G401.6 (cell line): Measurements from ENCODE around the gene CXCL1.
"Not testable (repeated sequence)": the region's sequence is repeated elsewhere in the genome, so short reads cannot be mapped to it uniquely, and the experiment has no call there.

Experiments used
- FAIRE-seq: peaks from 2 replicates; lab custom pipeline; 2012; peaks lifted over from hg19 to GRCh38; lab: Jason Lieb, UNC

CXCL1 gene

DNA sequence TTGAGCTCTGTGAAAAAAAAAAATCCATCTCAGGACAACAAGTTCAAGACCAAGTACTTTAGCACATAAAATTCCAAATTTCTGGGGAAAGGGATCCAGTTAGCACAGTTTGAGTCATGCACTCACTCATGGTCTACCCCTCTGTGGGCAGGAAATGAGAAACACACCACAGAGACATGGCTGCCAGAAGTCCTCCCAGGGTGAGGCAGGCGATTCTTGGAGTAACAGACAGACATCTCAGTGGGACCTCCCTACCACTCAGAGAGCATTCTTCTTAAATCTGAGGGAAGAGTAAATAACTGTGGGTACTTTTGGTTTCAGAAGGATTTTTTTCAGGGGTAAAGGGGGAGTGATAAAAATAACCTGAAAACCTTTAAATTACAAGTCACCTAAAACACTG is 14.1 kb downstream of the CXCL1 start:
- no peak for FAIRE-seq

DNA sequence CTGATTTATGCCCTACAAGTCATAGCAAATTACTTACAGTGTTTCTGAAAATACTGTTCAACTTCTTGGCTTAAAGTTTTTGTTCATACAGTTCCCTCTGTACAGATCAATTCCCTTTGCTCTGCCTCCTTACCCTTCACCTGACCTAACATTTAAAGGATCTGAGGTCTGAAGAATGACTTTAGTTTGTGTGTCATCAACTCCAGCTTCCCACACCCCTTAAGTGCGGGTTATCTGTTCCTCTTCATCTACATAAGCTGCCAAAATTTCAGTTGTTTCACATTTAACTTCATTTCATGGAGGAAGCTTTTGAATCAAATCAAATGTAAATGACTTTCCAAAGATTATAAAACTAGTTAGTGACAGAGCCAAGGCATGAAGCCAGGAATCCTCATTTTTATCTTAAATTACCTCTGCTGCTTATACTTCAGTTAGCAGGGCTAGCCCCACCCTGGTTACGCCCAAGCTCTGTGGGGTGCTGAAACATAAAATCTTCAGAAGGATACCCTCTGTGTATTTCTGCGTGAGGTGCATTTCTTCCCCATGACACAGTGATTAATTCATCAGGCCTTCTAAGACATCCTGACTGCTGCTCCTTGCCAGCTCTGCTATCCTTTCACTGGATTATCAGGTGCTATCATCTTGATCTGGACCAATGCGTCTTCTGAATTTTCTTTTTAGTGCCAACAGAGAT is 16.5 kb downstream of the CXCL1 start:
- FAIRE-seq: no peak

DNA sequence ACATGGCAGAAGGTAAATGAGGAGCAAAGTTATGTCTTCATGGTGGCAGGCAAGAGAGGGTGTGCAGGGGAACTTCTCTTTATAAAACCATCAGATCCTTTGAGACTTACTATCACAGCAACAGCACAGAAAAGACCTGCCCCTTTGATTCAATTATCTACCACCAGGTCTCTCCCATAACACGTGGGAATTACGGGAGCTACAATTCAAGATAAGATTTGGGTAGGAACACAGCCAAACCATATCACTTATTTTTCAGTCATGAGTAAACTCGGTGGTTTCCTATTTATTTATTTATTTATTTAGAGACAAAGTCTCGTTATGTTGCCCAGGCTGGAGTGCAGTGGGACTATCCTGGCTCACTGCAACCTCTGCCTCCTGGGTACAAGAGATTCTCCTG is 22.1 kb downstream of the CXCL1 start:
- FAIRE-seq: no peak

DNA sequence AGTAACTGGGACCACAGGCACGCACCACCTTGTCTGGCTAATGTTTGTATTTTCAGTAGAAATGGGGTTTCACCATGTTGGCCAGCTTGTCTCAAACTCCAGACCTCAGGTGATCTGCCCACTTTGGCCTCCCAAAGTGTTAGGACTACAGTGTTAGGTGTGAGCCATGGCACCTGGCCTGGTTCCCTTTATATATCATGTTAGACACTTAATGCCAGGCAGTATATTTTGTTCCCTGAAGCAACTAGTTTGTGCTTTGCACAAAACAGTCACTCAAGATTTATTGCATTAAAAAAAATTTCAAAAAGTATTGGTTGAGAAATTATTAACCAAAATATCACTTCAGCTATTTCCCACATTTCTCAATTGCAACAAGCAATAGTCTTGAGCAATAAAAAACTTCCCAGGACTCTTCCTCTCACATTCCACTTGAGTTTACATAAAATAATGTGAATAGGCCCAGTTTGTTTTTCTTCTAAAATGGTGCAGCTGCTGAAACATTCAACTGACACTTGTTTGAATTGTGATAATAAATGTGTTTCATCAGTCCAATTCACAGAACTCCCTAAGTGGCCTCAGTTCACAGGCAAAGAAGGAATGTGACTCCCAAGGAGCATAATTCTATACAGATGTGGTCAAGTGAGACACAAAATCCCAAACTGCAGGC is 22.7 kb downstream of the CXCL1 start:
- FAIRE-seq: no peak

DNA sequence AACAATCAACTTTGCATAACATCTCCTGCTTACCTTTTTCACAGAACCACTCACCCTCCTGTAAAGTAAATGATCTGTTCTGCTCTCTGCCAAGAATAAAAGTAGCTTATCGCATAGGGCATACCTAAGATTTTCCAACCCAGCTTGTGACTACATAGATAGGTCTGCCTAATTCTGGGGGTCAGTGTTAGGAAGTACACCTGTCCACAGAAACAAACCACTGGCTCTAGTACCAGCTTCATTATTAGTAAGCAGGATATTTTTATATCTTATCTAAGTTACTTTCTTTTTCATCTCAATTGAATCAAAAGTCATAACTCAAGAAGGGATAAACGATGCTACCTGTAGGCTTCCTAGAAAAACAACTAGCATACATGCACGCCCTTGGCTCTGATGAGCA is 23.8 kb downstream of the CXCL1 start:
- FAIRE-seq: no peak

DNA sequence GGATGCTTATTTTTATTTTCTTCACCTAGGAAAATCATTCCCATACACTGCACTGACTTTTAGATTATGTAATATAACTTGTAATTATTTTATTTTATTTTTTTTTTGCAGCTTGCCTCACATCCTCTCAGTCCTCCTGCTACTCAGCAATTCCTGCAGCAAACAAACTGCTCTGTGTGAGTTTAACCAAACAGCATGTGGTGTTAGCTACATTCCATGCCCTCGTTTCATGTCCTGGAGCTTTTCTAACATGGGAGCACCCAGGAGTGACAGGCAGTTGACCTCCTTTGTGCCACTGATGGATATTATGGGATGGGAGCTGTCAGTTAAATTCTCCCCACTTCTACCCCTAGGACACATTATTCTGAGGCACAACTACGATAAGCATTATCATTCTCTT is 24.8 kb downstream of the CXCL1 start:
- FAIRE-seq: no peak

DNA sequence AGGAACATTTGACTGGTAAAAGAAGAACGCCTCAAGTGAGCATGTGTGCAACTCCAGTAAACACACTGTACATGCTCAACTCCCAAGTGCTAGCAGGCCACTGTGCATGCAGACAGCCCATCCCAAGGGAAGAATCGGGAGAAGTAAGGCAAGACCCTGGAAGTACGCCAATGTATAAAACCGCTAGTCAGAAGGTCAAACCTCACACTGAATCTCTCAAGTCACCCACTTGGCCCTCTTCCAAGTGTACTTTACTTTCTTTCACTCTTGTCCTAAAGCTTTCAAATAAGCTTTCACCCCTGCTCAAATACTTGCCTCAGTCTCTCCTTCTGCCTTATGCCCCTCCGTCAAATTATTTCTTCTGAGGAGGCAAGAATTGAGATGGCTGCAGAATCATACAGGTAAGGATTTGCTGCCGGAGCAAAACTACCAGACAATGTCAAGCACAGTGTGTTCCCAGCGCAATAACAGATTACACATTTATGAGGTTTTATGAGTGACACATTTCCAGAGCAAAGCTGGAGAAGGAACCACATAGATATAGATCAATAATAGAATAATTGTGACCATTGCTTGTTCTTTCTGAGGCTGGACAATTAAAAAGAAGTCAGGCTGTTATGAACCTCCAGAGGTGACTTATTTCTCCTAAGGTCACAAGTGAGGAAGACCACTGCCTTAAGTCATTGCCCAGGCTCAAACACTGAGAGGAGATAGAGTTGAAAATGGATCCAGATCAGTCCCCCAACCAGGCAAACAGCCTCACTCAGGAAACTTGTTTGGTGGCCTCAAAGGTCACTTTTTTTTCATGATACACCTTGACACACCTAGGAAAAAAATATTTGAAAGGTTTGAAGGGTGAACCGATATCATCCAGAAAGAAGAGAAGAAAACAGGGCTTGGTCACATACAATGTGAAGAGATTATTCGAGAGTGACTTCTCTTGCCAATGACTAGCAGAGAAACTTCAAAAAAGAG is 26.3 kb downstream of the CXCL1 start:
- no peak for FAIRE-seq

DNA sequence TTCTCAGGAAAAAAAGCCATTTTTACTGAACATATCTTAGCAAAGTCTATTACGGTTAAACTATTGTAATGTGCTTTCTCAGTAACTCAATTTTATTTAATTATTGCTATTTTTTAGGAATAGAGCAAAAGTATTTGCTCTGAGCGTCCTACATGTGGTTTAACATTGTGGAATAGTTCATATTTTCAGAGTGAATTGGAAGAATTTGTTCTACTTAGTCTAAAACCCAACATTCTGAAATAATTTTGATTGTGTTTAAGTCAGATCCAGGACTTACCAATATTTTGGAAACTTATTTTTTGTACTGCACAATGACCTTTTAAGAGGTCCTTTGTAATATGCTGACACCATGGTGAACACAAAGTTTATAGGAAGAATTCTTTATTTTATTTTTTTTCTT is 27.2 kb downstream of the CXCL1 start:
- no peak for FAIRE-seq

DNA sequence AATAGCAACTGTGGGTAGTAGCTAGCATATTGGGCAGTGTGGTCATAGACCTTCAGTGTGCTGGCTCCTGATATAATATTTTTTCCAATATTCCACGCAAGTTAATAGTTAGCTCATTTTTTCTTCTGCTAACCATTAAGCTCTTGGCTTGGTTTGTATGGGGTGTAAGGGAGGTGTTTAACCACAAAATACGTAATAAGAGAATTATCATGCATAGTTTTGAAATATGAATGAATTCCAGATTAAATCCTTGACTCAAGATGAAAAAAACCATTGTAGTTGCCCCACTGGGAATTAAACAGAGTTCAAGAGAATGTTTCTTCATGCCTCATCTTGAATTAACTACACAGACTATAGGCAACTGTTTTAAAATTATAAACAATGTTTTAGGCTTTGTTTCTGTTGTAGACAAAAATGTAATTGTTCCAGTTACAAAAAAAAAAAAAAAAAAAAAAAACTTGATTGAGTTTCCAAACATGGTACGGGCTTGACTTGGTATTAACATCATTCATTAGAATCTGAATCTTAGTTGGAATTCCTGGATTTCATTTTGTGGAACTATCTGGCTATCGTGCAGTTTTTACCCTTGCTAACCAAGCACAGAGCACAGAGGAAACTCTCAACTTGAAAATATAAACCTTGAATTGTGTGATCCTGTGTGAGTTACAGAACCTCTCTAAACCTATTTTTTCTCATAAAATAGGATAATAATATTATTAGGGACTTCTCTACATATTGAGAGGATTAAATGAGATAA is 28.4 kb downstream of the CXCL1 start:
- FAIRE-seq: no peak

DNA sequence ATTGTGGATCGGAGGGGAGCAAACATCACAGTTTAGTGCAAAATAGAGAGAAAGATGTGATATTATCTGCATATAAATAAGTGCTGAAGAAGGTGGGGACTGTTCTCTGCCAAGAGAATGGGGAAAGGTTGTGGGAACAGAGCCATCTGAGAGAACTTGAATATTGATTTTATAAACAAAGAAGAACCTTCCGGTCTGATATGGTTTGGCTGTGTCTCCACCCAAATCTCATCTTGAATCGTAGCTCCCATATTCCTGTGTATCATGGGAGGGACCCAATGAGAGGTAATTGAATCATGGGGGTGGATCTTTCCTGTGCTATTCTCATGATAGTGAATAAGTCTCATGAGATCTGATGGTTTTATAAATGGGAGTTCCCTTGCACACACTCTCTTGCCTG is 30.1 kb downstream of the CXCL1 start:
- not testable (repeated sequence) for FAIRE-seq

DNA sequence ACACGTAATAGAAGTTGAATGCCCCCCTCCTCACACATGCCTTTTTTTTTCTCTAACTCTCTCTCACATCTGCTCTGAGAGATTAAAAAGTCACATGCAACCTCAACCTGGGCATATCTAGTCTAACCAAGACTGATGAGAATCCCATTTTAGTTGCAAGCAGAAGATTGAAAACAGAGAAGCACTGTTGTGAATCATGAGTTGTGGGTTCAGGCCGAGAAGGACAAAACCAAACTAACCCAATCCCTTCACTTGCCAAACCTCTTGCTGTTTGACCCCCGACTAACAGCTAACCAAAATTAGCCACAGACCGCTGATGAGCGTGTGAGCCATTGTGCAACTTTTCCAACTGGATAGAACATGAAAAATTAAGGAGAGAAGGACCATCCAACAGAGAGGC is 31.8 kb downstream of the CXCL1 start:
- no peak for FAIRE-seq

DNA sequence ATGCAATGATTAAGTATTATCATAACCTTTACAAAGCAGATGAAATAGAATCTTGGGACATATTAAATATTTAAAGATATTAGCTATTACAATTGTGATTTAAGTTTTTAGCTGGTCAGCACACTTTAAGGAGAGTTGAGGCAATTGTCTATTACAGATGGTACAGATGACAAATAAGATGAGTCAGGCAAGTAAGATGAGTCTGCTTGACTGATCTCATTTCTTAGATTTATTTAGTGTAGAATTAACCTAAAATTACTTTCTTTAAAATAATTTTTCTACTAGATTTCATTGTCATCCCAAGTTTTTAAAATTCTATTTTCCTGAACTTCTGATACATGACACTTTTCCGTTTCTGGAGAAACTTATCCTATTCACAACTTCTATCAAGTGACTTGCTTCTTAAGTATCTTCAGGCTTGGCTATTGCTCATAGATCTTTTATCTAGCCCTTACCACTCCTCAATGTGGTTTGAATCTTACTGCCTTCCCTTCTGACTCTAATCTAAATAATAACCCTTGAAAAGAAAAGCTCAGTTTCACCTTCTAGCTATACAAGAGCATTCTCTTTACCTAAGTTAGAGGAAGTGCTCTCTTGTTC is 32.9 kb downstream of the CXCL1 start:
- FAIRE-seq: no peak

DNA sequence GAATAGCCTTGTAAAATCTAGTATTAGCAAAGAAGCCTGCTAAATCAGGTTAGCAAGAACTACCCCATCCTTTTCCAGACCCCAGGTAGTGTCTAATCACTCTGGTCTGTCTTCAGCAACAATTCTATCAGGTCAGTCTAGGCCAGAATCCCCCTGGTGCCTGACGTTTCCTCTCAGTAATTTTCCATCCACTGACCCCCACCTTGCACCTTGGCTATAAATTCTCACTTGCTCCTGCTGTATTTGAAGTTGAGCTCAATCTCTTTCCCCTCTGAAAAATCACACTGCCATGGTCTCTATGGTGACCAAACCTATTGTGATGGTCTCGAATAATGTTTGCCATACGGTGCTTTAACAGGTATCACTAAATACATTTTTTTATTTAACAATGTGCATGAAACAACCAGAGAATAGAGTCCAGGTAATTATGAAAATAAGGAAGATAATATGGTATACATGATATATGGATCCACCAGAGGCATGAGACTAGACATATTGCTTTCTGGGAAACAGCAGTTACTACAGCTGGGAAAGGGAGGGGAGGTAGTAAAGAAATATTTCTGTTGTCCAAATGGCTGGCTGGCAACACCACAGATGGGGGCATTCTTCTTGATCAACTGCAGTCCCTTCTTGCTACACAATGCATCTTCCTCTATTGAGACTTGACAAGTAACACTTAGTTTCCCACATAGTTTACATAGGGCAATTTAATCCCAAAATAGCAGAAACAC is 33.8 kb downstream of the CXCL1 start:
- FAIRE-seq: no peak

DNA sequence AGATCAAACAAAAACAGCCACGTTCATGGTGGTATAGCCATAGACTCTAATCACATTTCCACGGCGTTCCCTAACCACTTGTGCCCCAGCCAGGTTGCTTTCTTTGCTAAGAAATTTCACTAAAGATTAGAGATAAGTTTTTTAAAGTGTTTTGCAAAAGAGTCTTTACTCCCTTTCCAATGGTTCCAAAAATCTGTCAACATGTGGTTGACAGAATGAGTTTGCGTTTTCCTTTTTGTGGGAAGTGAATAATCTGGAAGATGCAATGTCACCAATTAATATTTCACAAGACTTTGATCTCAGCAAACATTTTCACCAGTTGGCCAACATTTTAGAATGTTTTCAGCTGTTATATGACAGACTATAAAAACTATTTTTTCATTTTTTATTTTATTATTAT is 35.3 kb downstream of the CXCL1 start:
- no peak for FAIRE-seq

DNA sequence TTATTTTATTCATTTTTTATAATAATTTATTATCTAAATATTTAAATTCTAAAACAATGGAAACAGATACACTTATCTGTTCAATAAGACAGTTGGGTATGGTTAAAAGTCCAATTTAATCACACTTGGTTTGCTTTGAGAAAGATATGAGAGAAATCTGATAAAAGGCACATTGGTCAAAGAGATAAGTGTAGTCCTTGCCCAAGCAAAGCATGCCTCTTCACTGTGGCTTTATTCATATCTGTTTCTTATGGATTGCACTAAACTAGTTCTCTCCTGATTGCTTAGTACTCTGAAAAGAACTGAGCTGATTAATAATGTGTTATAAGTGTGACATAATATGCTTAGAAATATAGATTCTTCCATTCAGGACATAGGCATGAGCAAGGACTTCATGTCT is 39.8 kb downstream of the CXCL1 start:
- no peak for FAIRE-seq

DNA sequence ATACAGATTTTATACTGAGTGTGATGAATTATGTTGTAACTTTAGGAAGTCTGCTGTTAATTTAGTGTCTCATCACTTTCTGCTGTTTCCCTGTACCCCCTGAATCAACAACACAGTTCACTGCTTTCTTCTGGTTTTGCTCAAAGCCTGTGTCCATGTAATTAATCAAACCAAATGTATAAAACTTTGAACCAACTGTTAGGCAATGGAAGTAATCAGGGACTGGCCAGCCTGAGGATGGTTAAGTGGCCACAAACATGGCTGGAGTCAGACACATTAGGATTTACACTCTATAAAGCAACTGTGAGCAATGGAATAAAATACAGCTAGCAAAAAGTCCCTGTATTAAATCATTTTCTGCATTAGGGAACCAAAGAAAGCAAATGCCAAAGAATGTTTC is 42.6 kb downstream of the CXCL1 start:
- no peak for FAIRE-seq

DNA sequence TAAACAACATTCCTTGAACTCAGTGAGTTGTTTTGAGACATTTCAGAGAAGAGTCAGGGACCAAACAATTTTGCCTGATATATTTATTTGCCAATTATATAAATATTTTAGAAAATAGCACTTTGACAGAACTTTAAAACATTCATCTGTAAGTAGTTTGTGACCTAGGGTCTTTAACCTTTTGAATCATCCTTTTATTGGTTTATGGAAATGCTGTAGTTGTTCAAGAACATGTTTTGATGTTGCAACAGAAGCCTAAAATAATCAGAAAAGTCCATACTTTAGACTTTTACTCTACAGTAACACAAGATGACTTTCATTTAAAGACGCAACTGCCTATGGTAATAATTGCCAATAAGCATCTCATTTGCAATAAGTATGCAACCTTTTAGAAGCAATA is 43.0 kb downstream of the CXCL1 start:
- FAIRE-seq: no peak

DNA sequence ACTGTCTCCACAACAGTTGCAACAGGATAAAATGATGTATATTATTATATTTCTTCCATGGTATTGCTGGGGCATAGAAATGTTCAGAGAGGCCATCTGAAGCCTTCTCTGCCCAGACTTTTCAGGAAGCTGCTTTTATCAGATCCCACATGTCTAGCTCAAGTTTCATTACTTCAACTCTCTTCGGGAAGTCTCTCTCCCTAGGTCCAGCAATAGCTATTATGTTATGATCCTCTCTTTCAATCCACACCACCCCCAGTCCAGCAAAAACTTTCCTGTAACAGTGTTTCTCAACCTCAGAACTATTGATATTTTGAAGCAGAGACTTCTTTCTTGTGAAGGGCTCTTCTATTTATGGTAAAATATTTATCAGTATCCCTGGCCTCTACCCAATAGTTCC is 44.9 kb downstream of the CXCL1 start:
- FAIRE-seq: no peak

DNA sequence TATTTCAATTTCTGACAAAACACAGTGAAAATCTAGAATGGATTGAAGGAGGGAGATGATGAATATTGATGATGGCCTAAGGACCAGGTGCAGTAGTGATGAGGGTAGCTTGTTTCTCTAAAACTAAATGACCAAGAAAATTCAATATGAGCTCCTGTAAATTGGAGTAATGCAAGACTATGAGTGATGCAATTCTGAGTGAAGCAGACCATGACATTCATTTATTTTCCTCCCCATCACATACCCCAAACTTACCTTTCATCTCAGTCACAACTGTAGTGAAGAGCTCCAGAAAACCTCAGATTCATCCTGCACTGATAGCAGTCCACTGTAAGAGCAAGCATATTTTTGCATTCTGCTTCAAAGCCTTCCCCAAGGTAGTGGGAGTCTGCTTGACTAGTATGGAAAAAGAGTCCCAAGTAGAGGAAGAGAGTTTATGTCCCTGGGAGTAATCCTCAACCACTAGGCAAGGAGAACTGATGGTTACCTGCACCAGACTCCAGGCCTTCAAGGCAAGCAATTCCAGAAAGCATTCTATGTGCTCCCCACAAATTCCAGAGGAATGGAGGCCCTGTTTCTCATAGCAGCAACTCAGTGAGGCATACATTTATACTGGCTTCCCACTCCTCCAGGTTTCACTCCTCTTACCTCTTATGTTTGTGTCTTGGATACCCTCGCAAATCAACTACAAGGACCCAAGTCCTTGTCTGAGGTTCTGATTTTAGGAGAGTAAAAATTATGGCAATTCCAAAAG is 47.2 kb downstream of the CXCL1 start:
- FAIRE-seq: no peak

DNA sequence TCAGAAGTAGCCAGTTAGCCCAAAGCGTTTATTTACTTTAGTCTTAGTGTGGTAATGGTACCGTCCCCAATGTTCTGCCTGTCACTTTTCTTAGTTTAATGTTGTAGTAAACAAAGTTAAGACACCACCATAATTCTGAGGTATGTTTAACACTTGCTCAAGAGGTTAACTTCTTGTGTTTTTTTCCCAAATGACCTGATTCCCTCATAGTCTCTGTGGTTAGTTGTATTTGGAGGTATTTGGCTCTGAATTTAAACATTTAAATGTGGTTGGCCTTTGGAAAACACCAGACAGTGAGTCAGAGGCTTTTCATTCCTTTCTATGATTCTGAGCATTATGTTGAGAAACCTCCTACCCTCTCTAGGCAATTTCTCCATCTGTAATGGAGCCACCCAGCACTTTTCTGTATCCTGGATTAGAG is 47.9 kb downstream of the CXCL1 start:
- no peak for FAIRE-seq

DNA sequence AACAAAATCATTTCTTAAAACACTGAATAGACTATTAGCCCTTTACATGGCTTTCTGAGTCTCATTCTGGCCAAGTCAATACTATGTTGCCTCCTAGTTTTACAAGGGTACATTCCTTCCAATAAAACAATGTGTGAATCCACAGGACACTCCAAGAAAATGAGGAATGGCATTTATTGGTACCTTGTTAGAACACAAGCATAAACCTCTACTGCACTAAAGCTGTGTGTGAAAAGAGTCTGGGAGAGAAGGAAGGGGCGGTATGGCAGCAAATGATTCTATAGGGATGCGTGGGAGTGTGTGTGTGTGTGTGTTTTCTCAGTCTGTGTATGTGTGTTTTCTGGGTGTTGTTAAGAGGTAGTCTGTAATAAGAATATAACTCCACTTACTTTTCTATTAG is 48.9 kb downstream of the CXCL1 start:
- no peak for FAIRE-seq
